DMS 273 (cell line): Measurements from ENCODE around the gene PHYH.
"Not testable (repeated sequence)": the region's sequence is repeated elsewhere in the genome, so short reads cannot be mapped to it uniquely, and the experiment has no call there.

ENCODE experiments used
- DNase-seq: peaks from one replicate; lab custom pipeline; 2025; ENCODE audit not compliant: unreplicated experiment; lab: John Stamatoyannopoulos, UW

The PHYH gene

GRCh38 chr10:13276146-13276545, 23.7 kb downstream of the PHYH start:
- DNase-seq: not testable (repeated sequence)

GRCh38 chr10:13272164-13272571, 27.7 kb downstream of the PHYH start:
- peak; percentile 72 for DNase-seq

DNA sequence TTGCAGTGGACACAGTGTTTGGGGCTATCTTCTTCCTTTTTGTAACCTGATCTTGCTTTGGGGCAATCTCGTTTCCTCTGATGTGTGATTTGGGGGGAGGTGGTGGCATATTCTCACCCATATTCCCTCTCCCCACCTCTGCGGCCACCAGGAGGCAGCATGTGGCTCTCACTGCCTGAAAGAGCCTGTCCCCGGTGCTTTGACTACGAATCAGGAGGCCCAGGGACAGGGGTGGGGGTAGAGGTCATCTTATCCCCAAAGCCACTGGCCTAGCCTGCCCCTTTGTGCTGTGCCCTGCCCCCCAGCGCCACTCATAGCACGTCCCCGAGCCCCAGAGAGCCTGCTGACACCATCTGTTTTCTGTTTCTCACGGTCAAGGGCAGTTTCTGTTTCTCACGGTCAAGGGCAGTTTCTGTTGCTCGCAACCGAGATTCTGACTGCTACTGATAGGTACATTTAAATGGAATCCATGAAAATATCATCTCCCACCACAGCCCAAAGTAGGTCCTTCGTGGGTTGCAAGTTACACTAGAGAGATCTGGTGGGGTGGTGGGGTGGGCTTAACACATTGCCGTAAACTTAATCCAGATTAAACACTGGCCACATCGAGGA, 28.2 kb downstream of the PHYH start:
- DNase-seq: peak; percentile 68

GRCh38 chr10:13270877-13271551, 28.9 kb downstream of the PHYH start:
- no peak for DNase-seq

- DNase-seq: no peak
Observed at GRCh38 chr10:13268841-13269240, 31.0 kb downstream of the PHYH start.

DNA sequence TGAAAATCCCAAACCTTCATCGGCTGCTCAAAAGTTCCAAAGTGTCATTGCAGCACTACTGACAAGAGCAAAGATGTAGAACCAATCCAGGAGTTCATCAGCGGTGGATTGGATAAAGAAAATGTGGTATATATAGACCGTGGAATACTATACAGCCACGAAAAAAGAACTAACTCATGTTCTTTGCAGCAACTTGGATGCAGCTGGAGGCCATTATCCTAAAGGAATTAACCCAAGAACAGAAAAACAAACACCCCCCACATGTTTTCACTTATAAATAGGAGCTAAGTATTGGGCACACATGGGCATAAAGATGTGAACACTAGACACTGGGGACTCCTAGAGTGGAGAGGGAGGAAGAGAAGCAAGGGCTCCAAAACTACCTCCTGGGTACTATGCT, 31.6 kb downstream of the PHYH start:
- no peak for DNase-seq

DNA sequence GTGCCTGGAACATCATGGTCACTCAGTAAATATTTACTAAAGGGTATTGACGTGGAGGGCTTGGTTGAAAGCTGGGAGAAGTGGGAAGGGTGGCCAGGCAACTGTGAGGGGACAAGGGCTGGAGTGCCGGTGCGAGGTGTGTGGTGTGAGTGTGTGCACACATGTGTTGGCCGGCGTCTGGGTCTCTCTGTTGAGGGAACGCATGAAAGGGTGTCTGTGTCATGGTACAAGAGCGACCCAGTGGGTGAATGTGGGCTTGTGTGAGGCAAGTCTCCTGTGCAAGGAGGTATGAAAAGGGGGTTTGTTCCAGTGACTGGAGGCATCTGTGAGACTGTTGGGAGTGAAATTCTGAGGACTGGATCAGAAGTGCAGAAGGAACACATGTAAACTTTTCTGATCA, 36.3 kb downstream of the PHYH start:
- no peak for DNase-seq

GRCh38 chr10:13262433-13262832, 37.4 kb downstream of the PHYH start:
- DNase-seq: no peak

DNA sequence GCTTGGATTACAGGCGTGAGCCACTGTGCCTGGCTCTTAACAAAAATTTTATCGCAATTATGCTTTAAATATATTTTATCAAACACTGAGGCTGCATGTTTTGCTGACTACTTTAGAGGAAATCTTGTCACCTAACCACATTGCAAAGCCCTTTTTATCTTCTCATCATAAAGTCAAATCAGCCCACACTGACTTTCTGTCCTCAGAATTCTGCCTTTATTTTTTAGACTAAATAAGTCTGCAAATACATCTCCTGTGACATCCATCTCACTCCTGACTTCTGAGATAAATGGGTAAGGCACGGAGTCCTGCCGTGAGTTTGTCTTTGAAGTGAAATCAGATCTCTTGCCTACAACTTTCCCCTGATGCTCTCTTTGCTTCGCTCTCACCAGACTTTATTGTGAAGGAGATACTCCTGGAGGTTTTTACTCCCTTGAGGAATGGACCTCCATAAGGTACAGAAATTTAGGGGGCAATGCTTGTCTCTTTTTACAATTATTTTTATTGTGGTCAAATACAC, 42.2 kb downstream of the PHYH start:
- DNase-seq: no peak

- DNase-seq: no peak
Observed at GRCh38 chr10:13256627-13257026, 43.2 kb downstream of the PHYH start.

GRCh38 chr10:13253726-13254125, 46.1 kb downstream of the PHYH start:
- no peak for DNase-seq

DNA sequence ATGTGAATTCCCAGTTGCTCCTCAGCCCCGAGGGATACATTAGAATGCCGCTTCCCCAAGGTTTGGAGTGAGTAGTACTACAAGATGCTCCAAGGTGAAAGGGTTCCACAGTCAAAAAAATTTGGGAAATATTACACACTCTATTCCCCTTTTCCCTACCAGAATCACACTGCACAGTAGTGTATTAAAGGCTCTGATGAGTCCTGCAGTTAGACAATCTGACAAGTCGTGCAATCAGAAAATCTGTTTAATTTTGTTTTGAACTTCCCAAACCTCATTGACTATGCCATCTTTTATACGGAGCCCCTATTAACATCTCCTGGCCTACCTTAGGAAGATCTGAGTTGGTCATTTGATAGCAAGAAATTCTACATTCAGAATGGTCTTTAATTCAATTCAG, 52.1 kb downstream of the PHYH start:
- no peak for DNase-seq

DNA sequence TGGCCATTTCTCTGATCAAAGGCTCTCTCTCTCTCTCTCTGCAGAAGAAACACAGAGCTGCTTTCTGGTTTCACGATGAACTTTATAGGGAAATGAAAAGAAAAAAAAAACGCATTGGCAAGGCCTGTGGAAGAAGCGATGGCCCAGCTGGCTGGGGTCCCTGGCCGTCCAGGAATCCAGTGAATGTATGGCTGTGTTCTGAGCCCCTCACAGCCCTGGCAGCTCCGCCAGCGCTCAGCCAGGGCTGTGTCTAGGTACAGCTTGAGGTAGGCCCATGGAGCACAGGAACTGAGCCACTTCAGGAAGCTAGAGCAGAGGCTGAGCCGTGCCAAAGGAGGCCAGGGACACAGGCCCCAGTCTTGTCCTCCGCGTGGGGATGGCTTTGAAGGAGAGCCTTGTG, 52.6 kb downstream of the PHYH start:
- DNase-seq: no peak

- DNase-seq: not testable (repeated sequence)
Observed at GRCh38 chr10:13242260-13242659, 57.6 kb downstream of the PHYH start.

- DNase-seq: no peak
Observed at GRCh38 chr10:13241613-13242012, 58.3 kb downstream of the PHYH start.

DNA sequence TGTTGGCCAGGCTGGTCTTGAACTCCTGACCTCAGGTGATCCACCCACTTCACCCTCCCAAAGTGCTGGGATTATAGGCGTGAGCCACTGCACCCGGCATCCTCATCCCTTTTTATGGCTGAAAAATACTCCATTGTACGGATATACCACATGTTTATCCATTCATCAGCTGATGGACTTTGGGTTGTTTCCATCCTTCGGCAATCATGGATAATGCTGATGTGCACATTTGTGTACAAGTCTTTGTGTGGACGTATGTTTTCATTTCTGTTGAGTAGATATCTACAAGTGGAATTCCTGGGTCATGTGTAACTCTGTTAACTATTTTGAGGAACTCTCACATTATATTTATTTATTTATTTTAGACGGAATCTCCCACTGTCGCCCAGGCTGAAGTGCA, 59.9 kb downstream of the PHYH start:
- DNase-seq: no peak

DNA sequence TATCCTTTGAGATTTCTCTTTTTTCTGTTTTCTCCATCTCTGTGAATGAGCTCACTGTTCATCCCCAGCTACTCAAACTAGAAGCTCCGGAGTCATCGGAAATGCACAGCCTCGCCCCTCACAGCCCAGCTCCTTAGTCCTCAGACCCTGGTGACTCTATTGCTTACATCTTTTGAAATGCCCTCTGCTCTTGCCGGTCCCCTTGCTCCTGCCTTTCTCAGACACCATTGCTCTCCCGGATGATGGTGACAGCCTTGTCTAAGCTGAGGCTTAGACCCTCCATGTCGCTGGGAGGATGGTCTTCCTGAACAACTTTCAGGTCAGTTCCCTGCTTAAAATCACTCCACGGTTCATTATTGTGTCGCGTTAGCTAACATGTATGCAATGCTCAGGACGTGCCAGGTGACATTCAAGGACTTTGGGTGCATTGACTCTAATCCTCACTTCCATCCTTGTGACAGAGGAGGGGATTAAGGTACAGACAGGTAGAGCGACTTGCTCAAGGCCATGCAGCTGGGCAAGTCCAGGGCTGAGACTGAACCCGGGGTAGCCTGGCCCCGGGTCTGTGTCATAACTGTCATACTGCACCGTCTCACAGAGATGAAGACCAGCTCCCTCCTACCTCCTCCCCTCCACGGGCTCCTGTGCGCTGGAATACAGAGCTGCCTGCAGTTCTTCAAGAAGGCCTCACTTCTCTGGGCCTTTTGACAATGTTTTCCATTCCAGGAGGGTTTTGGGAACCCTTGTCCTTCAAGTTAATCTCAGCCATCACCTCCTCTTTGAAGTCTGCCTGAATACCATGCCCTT, 61.4 kb downstream of the PHYH start:
- DNase-seq: no peak

GRCh38 chr10:13236638-13237037, 63.2 kb downstream of the PHYH start:
- no peak for DNase-seq

GRCh38 chr10:13234736-13235135, 65.1 kb downstream of the PHYH start:
- DNase-seq: not testable (repeated sequence)

DNA sequence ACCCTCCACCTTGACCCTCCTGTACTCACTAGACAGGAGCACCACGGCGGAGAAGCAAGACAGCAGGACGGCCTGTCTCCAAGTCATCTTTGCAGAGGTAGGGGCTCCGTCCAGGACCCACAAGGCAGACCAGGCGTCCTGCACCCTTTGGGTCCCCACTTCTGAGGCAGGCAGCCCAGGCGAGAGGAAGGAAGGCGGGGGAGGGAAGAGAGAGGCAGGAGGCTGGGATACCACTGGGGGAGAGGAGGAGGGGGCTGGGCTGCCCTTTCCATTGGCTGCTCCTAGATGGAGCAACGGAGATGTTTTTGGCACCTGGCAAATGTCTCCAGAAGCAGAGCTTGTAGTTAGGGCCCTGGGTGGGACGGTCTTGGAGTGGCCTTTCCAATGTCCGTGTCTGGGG, 65.7 kb downstream of the PHYH start, which contains the start of gene UCMA:
Gene UCMA, minus strand, starts transcription at position 203 of the 400 bp plus-strand sequence. Its CDS starts 116 bp downstream, at position 87.
- no peak for DNase-seq

GRCh38 chr10:13233358-13233757, 66.5 kb downstream of the PHYH start:
- no peak for DNase-seq

DNA sequence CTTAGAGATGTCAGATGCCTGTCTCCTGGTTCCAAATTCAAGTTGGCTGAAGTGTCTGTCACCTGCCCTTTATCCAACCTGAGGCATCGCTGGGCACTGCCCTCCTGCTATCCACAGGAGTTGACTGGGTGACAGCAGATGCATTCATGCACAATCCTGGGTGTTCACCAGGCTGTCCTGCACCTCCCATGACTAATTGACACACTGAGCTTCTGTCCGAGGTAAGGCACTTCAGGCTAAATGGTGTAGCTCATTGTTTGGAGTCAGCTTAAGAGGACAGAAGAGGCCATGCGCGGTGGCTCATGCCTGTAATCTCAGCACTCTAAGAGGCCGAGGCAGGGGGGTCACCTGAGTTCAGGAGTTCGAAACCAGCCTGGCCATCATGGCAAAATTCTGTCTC, 68.1 kb downstream of the PHYH start:
- DNase-seq: no peak
